Dedifferentiated amniotic fluid mesenchymal stem cell (primary cell): ENCODE results near the gene L1TD1.
"Not testable (repeated sequence)": the region's sequence is repeated elsewhere in the genome, so short reads cannot be mapped to it uniquely, and the experiment has no call there.

Source experiments
- DNase-seq: peaks from one replicate; pipeline ENCODE4 v3.0.0-alpha.2; 2016; ENCODE audit errors: extremely low spot score

The L1TD1 gene

GRCh38 chr1:62207187-62207586, 12.5 kb downstream of the L1TD1 start:
- no peak for DNase-seq

DNA sequence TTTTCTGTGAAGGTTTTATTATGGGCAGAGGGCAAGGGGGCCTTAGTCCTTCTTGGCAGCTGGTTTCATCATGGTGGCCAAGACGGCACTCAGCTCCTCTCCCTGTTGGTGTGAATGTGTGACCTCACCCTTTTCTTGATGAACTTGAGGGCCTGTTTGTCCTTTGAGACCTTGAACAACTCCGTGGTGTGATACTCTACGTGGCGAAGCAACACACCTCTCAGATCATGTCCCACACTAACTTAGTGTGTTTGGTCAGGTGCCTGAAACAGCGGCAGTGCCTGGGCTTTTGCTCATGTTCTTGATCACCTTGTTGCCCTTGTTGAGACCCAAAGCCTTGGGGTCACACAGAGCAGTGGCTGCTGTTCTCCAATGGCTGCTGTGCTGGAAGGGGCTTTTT, 13.4 kb downstream of the L1TD1 start:
- DNase-seq, result no peak

DNA sequence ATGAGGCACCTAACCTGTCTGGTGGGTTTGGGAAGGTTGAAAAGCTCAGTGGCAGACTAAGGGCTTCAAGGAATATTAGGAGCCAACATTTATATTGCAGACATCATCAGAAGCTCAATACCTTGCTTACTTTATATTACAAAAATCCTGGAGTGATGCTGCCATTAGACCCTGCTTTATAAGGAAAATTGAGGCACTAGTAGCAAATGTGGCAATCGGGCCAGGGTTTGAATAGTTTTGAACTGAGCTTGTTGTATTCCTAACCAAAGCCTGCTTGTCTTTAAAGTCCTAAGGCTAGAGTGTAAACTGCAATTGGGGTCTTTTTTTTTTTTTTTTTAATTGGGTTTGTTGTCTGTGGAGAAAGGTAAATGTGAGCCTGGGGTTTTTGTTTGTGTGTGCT, 14.3 kb downstream of the L1TD1 start:
- DNase-seq, result no peak

GRCh38 chr1:62209931-62210595, 15.4 kb downstream of the L1TD1 start:
- DNase-seq, result no peak

- no peak for DNase-seq
Measured at GRCh38 chr1:62210960-62211359, 16.3 kb downstream of the L1TD1 start.

DNA sequence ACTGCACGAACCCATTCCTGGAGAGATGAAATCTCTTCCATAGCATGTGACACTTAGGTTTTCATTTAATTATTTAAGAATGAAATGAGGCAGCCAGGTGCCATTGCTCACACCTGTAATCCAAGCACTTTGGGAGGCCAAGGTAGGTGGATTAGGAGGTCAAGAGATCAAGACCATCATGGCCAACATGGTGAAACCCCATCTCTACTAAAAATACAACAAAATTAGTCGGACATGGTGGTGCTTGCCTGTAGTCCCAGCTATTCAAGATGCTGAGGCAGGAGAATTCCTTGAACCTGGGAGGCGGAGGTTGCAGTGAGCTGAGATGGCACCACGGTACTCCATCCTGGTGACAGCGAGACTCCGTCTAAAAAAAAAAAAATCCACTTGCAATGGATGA, 17.8 kb downstream of the L1TD1 start:
- DNase-seq, result no peak

DNA sequence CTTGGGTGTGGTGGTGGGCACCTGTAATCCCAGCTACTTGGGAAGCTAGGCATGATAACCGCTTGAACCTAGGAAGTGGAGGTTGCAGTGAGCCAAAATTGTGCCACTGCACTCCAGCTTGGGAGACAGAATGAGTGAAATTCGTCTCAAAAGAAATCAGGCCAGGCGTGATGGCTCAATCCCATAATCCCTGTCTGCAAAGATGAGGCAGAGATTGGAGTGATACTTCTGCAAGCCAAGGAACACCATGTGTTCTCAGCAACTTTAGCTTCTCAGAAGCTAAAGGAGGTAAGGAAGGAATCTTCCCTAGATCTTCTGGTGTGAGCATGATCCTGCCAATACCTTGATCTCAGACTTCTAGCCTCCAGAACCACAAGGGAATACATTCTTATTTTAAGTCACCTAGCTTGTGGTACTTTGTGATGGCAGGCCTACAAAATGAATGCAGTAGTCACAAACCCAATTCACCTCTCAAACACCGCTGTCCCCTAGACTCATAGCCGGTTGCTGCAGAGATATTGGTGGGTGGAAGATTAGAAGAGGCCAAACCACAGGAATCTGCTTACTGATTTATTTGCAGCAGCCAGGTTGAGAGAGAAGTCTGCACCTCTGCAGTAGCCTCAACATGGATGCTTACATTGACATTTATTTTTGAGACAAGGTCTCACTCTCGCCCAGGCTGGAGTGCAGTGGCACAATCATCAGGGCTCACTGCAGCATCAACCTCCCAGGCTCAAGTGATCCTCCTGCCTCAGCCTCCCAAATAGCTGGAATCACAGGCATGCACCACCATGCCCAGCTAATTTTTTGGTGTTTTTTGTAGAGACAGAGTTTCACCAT, 18.6 kb downstream of the L1TD1 start:
- no peak for DNase-seq

DNA sequence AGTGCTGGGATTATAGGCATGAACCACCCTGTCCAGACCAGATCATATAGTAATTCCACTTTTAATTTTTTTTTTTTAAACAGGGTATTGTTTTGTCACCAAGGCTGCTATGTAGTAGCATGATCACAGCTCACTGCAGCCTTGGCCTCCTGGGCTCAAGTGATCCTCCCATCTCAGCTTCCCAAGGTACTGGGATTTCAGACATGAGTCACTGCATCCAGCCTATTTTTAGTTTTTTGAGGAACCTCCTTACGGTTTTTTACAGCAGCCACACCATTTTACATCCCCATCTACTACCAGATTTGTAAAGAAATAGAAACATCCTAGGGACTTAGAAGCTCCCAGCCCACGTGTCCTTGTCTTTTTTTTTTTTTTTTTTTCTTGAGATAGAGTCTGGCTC, 24.0 kb downstream of the L1TD1 start:
- DNase-seq, result peak; percentile 18

DNA sequence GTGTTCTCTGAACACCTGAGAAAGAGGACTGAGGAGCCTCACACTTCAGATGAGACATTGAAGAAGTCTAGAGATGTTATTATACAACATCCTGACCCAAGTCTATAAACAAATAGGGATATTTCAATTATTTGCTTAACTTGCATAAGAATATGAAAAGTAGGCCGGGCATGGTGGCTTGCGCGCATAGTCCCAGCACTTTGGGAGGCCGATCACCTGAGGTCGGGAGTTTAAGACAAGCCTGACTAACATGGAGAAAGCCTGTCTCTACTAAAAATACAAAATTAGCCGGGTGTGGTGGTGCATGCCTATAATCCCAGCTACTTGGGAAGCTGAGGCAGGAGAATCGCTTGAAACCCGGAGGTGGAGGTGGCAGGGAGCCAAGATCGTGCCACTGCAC, 25.8 kb downstream of the L1TD1 start:
- not testable (repeated sequence) for DNase-seq

DNA sequence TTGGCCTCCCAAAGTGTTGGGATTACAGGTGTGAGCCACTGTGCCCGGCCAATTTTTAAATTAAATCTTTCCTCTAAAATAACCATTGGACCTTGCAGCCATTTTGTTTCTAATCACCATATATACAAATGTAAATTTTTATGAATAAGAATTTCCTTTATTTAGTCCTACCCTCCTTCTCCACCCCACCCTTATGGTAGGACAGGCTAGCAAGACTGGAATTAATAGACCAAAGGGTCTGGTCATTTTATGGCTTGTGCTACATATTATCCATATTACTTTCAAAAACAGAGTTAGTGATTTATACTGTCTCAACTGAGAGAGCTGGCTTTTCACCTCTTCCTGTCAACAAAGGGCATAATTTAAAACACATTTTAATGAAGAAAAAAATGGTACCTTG, 26.5 kb downstream of the L1TD1 start:
- DNase-seq, result no peak

DNA sequence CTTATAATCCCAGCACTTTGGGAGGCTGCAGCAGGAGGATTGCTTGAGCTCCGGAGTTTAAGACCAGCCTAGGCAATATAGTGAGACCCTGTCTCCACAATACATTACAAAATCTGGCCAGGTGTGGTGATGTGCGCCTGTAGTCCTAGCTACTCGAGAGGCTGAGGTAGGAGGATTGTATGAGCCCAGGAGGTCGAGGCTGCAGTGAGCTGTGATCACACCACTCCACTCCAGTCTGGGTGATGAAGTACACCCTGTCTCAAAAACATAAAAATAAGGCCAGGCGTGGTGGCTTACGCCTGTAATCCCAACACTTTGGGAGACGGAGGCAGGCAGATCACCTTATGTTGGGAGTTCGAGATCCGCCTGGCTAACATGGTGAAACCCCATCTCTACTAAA, 27.7 kb downstream of the L1TD1 start:
- DNase-seq, result no peak

GRCh38 chr1:62224182-62224581, 29.5 kb downstream of the L1TD1 start:
- no peak for DNase-seq

DNA sequence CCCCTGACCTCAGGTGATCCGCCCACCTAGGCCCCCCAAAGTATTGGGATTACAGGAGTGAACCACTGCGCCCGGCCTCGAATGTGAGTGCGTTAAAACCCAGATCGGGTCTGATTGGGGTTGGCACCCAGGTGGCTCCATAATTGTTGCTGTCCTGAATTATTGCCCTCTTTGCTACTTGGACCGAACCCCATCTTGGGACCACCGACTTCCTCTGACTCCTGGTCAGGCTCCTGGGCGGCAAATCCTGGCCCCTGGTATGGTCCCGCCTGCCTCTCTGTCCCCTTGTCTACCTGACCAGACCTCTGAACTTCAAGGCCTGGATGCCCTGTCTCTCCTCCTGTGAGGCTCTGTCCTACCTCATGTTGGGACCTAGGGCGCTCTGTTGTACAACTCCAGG, 32.8 kb downstream of the L1TD1 start:
- no peak for DNase-seq

DNA sequence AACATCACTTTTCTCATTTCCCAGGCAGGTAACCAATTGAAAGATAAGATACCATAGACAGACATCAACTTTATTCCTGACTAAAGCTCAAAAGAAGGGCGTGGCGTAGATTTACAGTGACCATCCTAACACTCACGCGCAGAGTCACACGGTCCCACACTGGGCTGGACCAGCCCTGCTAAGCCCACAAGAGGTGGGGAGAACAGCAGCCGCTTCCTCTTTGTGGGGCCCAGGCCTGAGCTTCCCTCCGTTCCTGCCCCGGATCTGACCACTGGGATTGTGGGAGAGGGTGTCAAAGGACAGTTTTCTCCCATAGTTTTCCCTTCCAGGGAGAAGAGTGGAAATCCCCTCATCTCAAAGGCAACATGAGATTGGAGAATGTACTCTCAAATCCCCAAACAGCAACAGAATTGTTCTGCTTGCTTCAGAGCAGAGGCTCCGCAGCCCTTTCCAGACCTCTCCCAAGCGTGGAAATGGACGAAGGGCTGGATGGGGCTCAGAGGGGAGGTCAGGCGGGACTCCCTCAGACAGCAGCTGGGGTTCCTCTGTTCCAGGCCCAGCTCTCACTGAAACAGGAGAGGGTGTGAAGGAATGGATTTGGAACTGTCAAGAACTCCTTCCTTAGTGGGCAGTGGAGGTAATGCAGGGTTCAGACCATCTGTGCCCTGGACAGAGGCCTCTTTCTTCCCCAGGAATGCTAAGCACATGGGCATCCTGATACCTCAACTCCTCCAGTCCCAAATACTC, 33.7 kb downstream of the L1TD1 start:
- DNase-seq, result no peak

- DNase-seq, result no peak
Measured at GRCh38 chr1:62228883-62229187, 34.2 kb downstream of the L1TD1 start.

DNA sequence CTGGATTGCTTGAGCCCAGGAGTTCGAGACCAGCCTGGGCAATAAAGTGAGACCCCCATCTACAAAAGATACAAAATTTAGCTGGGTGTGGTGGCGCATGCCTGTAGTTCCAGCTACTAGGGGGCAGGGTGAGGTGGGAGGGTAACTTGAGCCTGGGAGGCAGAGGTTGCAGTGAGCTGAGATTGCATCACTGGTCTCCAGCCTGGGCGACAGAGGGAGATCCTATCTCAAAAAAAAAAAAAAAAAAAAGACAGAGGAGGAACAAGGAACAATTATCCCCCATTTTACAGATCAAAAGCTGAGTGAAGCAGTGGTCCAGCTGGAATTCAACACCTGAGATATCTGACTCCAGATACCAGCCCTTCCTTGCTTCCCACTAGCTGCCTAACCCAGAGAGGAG, 34.8 kb downstream of the L1TD1 start:
- no peak for DNase-seq

DNA sequence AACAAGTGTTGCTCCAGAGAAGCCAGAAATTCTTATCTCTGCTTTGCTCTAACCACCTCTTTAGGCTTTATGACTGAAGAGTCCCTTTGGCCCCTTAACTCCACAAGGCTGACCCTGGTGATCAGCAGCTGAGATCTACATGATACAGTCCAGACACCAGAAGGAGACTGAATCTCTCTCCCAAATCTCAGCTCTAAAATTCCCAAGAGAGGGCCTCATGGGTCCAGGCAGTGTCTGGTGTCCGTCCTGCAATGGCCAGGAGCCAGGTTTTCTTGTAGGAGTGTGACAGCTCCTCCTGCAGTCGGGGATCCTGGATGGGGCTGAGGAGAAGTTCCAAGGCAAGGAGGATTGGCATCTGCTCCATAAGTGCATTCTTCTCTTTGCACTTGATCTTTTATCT, 35.3 kb downstream of the L1TD1 start:
- DNase-seq, result no peak

- DNase-seq, result peak; percentile 51
Measured at GRCh38 chr1:62230718-62231117, 36.1 kb downstream of the L1TD1 start.

GRCh38 chr1:62232871-62233278, 38.2 kb downstream of the L1TD1 start:
- no peak for DNase-seq

DNA sequence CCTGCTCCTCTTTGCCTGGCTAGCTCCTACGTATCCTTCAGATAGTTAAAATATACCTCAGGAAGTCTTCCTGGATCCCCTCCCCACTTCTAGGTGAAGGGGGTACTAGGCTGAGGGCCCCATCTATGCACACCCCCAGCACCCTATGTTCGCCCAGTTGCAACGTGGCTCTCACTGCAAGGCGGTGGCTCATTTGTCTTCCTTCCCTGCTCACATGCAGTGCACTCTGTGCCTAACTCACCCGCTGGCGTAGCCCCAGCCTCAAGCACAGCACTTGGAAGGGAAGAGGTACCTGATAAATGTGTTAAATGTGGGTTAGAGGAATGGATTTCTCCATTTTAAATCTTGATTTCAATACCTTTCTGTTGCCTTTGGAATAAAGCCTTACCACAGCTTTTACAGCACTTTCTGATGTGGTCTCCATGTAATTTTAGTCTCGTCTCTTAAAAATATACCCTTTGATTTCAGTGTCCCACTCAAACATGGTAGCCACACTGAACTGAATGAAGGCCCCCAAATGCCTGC, 39.3 kb downstream of the L1TD1 start:
- DNase-seq, result no peak

DNA sequence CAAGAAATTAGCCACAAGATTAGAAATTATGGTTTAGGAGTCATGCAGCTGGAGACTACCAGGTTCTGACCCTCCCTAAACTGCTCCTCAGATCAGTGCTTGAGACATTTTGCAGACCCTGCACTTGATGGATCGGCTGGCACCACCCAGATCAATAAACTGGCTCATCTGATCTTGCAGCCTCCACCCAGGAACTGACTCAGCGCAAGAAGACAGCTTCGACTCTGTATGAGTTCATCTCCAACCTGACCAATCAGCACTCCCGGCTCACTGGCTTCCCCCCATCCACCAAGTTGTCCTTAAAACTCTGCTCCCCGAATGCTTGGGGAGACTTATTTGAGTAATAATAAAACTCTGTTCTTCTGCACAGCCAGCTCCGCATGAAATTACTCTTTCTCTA, 40.0 kb downstream of the L1TD1 start:
- no peak for DNase-seq

- DNase-seq, result no peak
Measured at GRCh38 chr1:62235576-62235975, 40.9 kb downstream of the L1TD1 start.

DNA sequence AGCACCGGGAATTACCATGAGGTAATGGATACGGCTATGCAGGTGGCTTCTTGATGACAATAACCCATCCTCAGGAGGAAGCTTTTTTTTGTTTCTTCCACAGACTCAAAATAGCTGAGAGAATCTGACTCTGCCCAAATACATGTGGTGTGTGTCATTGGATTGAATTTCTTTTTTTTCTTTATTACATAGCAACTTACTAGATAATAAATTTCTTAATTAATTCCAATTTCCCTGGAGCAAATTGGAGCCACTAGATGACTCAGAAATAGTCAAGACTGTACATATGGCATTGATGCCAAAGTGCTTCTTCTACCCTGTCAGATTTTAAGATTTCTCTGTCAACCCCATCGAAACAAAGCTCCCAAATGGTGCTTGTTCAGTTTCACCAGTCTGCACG, 42.7 kb downstream of the L1TD1 start:
- DNase-seq, result no peak
